Bone marrow (tissue), 2 donors: ENCODE data around the gene ZNRF1.
"Not testable (repeated sequence)": the region's sequence is repeated elsewhere in the genome, so short reads cannot be mapped to it uniquely, and the experiment has no call there.

ENCODE experiments used
- DNase-seq, 2 donors: peaks; one replicate each; lab custom pipeline; 2025; lab: John Stamatoyannopoulos, UW

Gene ZNRF1

GRCh38 chr16:75079346-75079926 lies 80.6 kb downstream of the ZNRF1 start:
- DNase-seq = no peak

GRCh38 chr16:75080205-75081029 lies 81.6 kb downstream of the ZNRF1 start:
- no peak for DNase-seq

GRCh38 chr16:75081179-75081859 lies 82.5 kb downstream of the ZNRF1 start:
- DNase-seq = no peak

GRCh38 chr16:75083813-75084212 lies 85.0 kb downstream of the ZNRF1 start:
- DNase-seq = no peak

GRCh38 chr16:75085556-75085955 lies 86.7 kb downstream of the ZNRF1 start:
- no peak for DNase-seq

GRCh38 chr16:75086281-75086680 lies 87.5 kb downstream of the ZNRF1 start:
- no peak for DNase-seq

DNA sequence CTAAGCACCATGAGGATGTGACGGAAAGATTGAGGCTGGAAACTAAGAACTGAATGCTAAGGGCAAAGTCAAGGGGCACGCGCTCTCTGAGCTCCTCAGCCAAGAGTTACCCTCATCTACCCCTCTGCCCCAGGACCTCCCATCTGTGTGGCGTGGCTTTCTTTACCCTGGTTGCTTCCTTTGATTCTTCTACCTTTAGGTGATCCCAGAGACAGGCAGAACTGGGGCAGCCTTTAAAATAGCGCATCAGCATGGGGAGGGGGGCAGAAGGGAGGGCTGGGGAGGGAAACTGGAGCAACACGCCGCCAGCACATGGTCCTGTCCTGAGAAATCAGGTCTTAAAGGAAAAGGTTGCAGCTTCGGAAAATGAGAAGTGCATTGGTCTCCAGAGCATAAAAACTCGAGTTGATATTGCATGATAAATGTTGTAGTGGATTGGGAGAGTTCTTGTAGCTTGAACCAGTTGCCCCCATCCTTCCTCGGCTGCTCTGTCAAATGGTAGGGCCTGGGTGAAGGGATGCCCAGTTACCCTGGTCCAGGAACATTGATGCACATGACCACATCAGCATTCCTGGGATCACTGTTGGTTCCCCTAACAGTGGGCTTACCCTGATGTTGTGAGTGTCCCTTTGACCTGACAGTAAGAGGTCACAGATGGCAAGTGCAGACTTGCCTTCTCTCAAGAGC lies 88.0 kb downstream of the ZNRF1 start:
- DNase-seq = no peak

GRCh38 chr16:75087375-75087979 lies 88.7 kb downstream of the ZNRF1 start:
- DNase-seq = peak in 1 of 2 donors; percentile 66

DNA sequence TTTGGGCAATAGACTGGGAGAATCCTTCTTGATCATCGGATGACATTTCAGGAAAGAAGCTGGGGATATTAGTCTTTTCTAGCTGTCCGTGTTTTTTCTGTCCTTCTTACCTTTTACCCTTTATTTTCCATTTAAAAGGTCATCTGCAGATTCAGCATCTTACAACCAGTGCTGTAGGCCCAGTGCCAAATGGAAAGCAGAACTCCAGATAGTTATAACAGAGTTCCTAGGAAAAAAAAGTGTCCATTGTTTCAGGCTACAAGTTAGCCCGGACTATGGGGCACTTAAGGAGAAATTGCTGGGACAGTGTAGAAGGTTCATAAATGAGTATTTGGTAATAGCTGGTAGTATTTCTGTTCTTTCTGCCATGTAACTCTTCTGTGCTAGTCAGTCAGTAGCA lies 89.4 kb downstream of the ZNRF1 start:
- DNase-seq = no peak

DNA sequence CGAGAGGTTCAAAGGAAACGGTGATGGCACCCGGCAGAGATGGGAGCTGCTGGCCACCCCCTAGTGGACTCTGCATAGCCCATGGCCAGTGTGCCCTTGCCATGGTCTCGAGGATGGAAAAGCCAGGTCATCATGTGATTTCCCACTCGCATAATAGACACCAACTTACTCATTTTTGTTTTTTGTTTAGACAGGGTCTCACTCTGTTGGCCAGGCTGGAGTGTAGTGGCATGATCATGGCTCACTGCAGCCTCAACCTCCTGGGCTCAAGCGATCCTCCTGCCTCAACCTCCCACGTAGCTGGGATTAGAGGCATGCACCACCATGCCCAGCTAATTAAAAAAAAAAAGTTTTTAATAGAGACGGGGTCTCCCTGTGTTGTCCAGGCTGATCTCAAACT lies 90.1 kb downstream of the ZNRF1 start:
- no peak for DNase-seq

DNA sequence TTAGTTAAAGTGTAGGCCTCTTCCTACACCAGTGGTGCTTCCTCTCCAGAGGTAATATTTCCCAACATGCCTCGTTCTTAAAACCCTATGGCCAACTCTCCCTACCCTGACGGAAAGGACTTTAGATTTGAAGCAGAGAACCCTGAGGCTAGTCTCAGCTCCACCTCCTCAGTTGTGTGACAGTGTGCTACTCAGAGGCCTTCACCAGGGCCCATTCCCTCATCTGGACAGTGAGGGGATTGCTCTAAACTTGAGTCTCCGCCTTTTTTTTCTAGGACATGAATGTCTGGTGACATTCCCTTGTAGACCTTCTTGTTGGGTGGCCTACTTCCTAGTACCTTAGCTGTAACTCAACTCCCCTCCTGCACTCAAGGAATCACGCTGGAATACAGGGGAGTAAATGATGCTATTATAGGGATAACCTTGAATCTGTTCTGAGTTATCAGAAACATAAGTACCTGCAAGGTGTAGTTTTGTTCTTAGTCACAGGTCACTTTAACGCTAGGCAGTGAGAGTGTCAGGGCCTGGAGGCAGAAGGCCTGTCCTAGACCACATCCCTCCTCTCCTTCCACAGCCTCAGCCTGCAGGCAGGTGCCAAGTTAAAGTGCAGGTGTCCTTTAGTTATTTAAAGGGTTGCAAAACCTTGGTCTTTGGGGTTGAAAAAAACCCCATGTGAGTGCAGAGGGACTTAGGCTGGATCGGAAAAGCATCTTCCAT lies 90.8 kb downstream of the ZNRF1 start:
- DNase-seq = no peak

GRCh38 chr16:75090899-75091298 lies 92.1 kb downstream of the ZNRF1 start:
- DNase-seq = not testable (repeated sequence)

DNA sequence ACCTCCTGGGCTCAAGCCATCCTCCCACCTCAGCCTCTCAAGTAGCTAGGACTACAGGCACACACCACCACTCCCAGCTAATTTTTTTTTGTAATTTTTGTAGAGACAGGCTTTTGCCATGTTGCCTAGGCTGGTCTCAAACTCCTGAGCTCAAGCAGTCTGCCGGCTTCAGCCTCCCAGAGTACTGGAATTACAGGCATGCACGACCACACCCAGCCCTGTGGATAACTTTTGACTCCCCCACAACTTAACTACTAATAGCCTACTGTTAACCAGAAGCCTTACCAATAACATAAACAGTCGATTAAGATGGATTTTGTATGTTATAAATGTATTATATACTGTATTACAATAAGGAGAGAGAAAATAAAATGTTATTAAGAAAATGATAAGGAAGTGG lies 92.8 kb downstream of the ZNRF1 start:
- DNase-seq = not testable (repeated sequence)

DNA sequence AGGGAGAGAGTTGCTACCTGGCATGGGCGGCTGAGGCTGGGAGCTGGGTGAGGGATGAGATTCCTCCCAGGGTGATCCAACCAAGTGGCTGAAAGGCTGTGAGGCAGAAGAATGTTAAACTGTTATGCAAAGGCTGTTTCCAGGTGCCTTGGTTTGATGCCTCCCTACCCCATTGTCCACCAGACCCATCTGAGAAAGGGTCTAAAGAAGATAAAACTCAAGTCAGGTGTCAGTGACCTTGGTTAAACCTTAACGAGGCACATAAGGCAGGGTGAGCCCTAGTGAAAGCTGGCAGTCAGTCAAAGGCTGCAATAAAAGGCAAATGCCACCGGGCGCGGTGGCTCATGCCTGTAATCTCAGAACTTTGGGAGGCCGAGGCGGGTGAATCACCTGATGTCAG lies 94.0 kb downstream of the ZNRF1 start:
- no peak for DNase-seq

DNA sequence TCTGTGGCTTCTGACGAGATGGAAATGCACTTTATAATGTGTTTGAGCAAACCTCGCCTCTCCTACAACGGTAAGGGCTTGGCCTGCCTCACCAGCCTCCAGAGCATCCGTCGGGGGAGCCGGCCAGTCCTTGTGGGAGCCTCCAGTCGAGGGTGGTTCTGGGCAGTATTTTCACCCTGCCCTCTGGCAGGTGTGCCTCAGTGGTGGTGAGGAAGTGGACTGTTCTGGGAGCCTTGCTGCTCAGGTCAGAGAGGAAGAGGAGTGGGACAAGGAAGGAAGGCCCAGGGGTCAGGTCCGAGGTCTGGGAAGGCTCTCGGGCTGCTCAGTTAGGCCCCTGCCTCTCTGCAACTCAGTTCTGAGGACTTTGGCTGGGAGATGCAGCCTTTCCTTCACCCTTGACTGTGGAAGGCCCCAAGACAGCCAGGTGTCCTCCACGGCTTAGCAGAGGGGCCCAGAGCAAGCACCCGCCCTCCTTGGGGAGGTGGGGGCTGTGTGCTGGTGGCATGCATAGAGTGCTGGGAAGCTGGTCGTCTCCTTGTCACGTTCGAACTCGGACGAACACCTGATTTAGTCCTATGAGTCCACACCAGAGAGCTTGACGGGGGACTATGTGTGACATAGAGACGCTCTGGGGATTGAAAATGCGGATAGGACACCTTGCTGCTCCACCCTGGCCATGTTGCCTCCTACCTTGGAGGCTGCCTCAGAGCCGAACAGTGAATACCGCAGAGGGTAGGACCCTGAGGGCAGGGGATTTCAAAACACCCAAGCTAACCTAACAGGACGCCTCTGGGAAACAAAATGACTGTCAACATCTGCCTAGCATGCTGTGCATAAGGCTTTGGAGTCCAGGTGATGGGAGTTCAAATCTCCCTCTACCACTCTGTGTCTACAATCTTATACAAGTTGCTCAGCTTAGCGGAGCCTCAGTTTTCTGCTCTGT lies 95.0 kb downstream of the ZNRF1 start:
- no peak for DNase-seq

DNA sequence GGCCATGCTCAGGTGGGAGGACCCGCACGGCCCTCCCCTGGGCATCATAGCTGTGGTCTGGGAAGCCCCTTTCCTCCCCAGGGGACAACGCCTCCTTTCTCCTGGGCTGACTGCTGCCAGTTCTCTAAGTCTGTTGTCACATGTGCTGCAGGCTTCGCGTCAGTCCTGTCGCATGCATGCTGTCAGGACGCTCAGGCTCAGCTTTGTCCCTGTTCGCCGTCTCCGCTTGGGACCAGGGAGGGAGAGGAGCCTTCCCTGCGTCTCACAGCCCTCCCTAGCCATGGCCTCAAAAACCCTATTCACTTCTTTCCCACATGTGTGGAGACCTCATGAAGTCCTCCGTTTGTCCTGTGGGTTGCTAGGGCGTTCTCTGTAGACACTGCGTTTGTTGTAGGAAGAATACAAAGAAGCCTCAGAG lies 96.4 kb downstream of the ZNRF1 start:
- no peak for DNase-seq

- no peak for DNase-seq
Observed at GRCh38 chr16:75096656-75097055, 97.8 kb downstream of the ZNRF1 start.

DNA sequence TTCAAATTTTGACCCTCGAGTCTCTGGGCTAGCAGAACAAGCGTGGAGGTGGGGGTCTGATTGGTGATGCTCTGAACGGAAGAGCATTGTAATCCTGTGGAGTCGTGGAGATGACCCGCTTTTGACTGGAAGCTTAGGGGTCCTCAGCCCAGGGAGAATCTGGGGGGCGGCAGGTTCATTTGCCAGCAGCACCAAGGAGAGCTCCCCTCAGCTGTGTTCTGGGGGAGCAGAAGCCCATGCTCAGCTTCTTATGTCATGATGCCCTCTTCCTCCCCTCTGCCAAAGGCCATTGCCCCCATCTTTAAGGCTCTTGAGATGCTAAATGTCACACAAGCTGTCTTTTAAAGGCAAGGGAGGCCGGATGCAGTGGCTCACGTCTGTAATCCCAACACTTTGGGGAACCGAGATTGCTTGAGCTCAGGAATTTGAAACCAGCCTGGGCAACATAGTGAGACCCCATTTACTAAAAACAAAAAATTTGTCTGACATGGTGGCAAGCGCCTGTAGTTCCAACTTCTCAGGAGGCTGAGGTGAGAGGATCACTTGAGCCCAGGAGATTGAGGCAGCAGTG lies 98.5 kb downstream of the ZNRF1 start:
- DNase-seq = no peak

DNA sequence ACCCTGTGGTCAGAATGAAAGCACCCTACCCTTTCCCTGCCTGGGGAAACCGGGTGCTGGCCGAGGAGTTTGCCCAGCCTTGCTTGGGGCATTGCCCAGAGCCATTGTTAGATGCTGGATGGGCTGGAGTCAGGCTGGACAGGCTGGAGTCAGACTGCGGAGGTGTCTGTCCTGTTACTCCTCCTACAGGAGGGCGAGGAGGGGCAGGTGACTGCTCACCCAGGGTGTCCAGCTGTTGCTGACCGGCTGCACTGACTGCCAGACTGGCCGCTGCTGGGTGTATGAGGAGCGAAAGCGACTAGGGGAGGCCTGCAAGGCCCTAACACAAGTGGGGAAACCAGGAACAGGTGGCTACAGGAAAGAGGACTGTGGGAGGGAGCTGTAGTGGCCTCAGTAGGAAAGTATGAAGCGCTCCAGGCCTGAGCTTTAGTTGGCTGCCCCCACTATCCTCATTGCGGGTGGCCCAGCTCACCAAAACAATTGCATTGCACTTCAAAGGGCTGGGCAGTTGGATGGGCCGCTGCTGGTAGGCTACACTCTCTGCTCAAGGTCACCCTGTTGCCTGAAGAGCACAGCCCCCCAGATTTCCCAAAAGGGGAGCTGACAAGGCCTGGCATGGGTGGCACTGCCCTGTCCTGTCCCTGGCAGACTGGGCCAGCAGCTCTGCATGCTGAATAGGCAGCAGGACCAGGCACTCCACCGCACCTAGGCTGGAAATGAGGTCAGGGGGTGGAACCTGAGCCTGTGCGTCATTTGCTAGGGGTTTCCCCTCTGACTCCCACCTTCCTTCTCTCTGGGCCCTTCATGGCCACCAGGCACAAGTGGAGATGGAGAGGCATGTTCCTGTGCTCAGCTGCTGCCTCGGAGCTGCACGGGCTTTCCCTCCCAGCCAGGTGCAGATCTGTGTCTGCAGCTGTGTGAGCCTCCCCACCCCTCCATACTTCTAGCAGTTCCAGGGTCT lies 99.4 kb downstream of the ZNRF1 start:
- DNase-seq = no peak
